Measurements from ENCODE around the gene PRR9.

DNA sequence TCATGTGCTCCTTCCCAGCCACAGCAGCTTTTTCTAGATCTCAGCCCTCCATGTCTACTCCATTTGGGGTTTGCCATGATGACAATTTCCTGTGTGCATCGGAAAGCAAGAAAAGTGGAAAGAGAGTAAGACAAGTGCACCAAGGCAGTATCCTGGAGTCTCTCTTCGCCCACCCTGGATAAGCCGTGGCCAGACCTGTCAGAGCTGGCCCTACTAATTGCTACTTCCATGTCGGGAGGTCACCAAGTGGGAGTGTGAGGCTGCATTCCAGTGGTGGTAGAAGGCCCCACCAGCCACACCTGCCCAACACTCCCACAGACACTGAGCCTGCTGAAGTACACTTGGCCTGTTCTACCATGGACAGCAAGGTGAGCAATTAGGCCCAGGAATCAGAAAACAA, 28.1 kb downstream of the PRR9 start:
- TF ChIP-seq CTCF (conservative IDR thresholded peaks at IDR 0.05) (no peak), ZFX (IDR thresholded peaks at IDR 0.05) (no peak)
